Chondrocyte (in vitro differentiated cells): Measurements from ENCODE around the gene TGFBR1. TPM values are rescaled to one million over a fixed set of nuclear protein-coding genes. Genes with fewer than 3 reads are reported as not detected.
"Not testable (repeated sequence)": the region's sequence is repeated elsewhere in the genome, so short reads cannot be mapped to it uniquely, and the experiment has no call there.

ENCODE experiments used
- DNase-seq: peaks from one replicate; pipeline ENCODE4 v3.0.0; 2021; ENCODE audit warnings: mixed read lengths, low spot score
- H3K27ac Mint-ChIP-seq: one replicate; pipeline ENCODE4 v1.8.0; 2021; ENCODE audit warnings: mild to moderate bottlenecking, moderate library complexity, mixed read lengths; ENCODE audit not compliant: unreplicated experiment
- H3K27me3 Mint-ChIP-seq: 2 replicates; pipeline ENCODE4 v1.8.0; 2021; ENCODE audit warnings: low read depth, mixed read lengths
- H3K36me3 Mint-ChIP-seq: 2 replicates; pipeline ENCODE4 v1.8.0; 2021; ENCODE audit warnings: low read depth, mixed read lengths
- H3K4me1 Mint-ChIP-seq: 2 replicates; pipeline ENCODE4 v1.8.0; 2021; ENCODE audit warnings: low read depth, mild to moderate bottlenecking, mixed read lengths
- H3K4me3 Mint-ChIP-seq: one replicate; pipeline ENCODE4 v1.8.0; 2021; ENCODE audit warnings: mild to moderate bottlenecking, moderate library complexity, mixed read lengths; ENCODE audit not compliant: unreplicated experiment
- H3K9me3 Mint-ChIP-seq: 2 replicates; pipeline ENCODE4 v1.8.0; 2021; ENCODE audit warnings: low read depth, mixed read lengths
- total RNA-seq: library from RNA; stranded (reverse); gene quantifications from 3 replicates; pipeline ENCODE4 v1.2.1, GENCODE V29; 2021
- TF ChIP-seq, protein P1 (sequence below): fragments of 200-600 bp; sonication (generic); IDR thresholded peaks from 2 replicates; pipeline ENCODE4 v1.5.0; 2021; ENCODE audit warnings: antibody characterized with exemption, mild to moderate bottlenecking, moderate library complexity

TGFBR1 gene
- total RNA-seq, 1 donor from 2014 or later, result 109 TPM

DNA sequence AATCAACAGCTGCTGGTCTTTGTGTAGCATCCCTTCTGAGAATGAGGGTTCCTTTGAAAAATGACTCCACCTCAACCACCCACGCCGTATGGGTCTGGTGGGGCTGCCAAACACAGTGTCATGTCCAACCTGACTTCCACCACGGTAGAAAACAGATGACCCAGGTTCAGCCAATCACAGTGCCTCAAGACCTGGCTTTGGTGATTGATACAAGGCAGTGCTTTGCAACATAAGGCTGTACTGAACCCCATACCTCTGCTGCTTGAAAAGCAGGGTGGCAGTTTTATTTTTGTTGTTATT is 11.5 kb upstream of the TGFBR1 start:
- no peak for DNase-seq
- TF ChIP-seq, protein P1, sequence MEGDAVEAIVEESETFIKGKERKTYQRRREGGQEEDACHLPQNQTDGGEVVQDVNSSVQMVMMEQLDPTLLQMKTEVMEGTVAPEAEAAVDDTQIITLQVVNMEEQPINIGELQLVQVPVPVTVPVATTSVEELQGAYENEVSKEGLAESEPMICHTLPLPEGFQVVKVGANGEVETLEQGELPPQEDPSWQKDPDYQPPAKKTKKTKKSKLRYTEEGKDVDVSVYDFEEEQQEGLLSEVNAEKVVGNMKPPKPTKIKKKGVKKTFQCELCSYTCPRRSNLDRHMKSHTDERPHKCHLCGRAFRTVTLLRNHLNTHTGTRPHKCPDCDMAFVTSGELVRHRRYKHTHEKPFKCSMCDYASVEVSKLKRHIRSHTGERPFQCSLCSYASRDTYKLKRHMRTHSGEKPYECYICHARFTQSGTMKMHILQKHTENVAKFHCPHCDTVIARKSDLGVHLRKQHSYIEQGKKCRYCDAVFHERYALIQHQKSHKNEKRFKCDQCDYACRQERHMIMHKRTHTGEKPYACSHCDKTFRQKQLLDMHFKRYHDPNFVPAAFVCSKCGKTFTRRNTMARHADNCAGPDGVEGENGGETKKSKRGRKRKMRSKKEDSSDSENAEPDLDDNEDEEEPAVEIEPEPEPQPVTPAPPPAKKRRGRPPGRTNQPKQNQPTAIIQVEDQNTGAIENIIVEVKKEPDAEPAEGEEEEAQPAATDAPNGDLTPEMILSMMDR, result no peak
- Mint-ChIP-seq H3K4me3 (no peak overlapping the region), H3K27ac (no peak overlapping the region), H3K36me3 (peaks cover 2% of the 10 kb centered on the region), H3K4me1 (no peaks in the 10 kb centered on the region), H3K27me3 (peaks cover 4% of the 10 kb centered on the region), H3K9me3 (peaks cover 7% of the 10 kb centered on the region)

DNA sequence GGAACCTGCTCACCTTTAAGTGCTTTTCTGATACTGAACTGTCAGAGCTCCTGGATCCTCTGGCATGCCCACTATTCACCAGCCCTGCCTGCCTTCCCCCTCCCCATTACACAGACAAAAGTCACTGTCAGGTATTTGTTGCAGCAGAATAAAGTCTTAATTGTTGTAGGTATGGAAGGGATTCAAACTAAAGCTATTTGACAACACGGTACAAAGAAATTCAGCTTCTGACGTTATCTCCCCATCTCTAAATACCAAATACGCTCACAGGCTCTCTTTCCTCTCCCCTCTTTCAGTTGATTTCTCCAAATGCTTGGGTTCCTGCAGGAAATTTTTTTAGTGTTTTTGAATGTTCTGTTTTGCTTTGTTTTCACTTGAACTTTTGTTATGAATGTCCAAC is 9.3 kb upstream of the TGFBR1 start:
- no peak overlapping the region for H3K4me3 Mint-ChIP-seq

DNA sequence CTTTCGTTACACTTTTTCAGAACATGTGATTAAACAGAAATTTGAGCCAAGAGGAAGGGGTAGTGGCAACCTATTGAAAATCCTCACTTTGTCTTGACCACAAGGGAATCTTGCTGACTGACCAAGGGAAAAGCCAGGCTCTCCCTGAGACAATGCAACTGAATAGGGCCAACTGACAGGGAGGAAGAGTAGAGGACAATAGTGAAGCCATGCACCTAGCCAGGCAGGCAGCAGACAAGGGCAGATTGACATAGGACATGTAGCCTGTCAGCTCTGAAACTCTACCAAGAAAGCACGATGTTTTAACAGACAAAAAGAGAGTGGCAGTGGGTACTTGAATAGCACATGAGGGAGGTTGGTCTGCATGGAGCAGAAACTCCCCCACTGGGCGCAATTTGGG is 8.5 kb upstream of the TGFBR1 start:
- H3K9me3 Mint-ChIP-seq, result peaks cover 3% of the 10 kb centered on the region
- TF ChIP-seq, protein P1, result no peak
- H3K27ac Mint-ChIP-seq, result no peak overlapping the region
- no peaks in the 10 kb centered on the region for H3K36me3 Mint-ChIP-seq
- no peaks in the 10 kb centered on the region for H3K4me1 Mint-ChIP-seq
- H3K4me3 Mint-ChIP-seq, result no peak overlapping the region
- H3K27me3 Mint-ChIP-seq, result peaks cover 4% of the 10 kb centered on the region
- no peak for DNase-seq

More for the DNA sequence above, 9.3 kb upstream of the TGFBR1 start:
- H3K4me1 Mint-ChIP-seq, result no peaks in the 10 kb centered on the region
- H3K9me3 Mint-ChIP-seq, result peaks cover 3% of the 10 kb centered on the region
- DNase-seq, result no peak
- TF ChIP-seq, protein P1, result no peak
- no peaks in the 10 kb centered on the region for H3K36me3 Mint-ChIP-seq
- H3K27me3 Mint-ChIP-seq, result peaks cover 4% of the 10 kb centered on the region
- H3K27ac Mint-ChIP-seq, result no peak overlapping the region

DNA sequence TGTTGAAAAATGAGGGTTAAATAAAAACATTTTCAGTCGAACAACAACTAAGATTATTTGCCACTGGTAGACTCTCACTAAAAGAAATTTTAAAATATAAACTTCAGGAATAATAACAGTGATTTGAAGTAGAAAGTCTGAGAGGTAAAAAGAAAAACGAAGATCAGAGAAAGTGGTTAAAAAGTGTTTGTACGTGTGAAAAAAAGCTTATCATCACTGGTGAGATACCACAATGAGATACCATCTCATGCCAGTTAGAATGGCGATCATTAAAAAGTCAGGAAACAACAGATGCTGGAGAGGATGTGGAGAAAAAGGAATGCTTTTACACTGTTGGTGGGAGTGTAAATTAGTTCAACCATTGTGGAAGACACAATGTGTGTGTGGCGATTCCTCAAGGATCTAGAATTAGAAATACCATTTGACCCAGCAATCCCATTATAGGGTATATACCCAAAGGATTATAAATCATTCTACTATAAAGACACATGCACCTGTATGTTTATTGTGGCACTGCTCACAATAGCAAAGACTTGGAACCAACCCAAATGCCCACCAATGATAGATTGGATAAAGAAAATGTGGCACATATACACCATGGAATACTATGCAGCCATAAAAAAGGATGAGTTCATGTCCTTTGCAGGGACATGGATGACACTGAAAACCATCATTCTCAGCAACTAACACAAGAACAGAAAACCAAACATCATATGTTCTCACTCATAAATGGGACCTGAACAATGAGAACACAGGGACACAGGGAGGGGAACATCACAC is 4.9 kb upstream of the TGFBR1 start:
- H3K36me3 Mint-ChIP-seq, H3K27me3 Mint-ChIP-seq, H3K27ac Mint-ChIP-seq, H3K4me3 Mint-ChIP-seq, DNase-seq, H3K9me3 Mint-ChIP-seq: not testable (repeated sequence)
- peaks cover 22% of the 10 kb centered on the region for H3K4me1 Mint-ChIP-seq

DNA sequence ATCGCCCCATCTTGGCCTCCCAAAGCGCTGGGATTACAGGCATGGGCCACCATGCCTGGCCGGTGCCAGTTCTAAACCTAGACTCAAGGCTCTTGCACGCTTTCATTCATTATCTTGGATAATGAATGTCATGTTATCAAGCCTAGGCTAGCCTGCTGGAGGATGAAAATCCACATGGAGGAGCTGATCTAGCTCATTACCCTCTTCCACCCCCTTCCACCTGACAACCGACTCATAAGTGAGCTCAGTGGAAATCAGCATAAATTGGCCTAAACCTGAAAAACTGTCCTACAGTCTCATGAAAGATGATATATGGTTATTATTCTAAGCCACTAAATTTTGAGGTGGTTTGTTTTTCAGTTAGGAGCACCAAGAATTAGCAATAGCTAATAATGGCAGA is 3.6 kb upstream of the TGFBR1 start:
- DNase-seq, result no peak
- H3K27ac Mint-ChIP-seq, result no peak overlapping the region
- no peaks in the 10 kb centered on the region for H3K36me3 Mint-ChIP-seq
- TF ChIP-seq, protein P1, result no peak
- H3K27me3 Mint-ChIP-seq, result peaks cover 4% of the 10 kb centered on the region
- peaks cover 26% of the 10 kb centered on the region for H3K4me1 Mint-ChIP-seq
- no peak overlapping the region for H3K4me3 Mint-ChIP-seq
- H3K9me3 Mint-ChIP-seq, result peaks cover 3% of the 10 kb centered on the region

DNA sequence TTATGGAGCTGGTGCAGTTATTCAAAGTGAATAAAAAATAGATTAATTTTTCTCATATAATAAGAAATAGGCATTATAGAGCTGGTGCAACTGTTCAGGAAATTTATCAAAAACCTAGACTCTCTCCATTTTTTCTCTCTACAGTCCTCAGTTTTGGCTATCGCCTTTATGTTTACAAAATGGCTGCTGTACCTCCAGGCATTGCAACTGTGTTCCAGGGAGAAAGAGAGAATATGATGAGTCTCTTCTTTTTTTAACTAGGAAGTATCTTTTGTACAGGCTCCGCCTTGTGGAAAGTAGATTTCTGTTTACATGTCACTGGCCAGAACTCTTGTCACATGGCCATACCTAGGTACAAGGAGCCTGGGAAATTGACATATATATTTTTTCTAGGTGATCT is 3.1 kb upstream of the TGFBR1 start:
- Mint-ChIP-seq H3K27me3 (peaks cover 2% of the 10 kb centered on the region), H3K27ac (no peak overlapping the region), H3K4me1 (peaks cover 31% of the 10 kb centered on the region), H3K9me3 (peaks cover 3% of the 10 kb centered on the region), H3K36me3 (no peaks in the 10 kb centered on the region), H3K4me3 (no peak overlapping the region)
- TF ChIP-seq, protein P1, result no peak
- no peak for DNase-seq
